ENCODE results near the gene ARPC1B.

DNA sequence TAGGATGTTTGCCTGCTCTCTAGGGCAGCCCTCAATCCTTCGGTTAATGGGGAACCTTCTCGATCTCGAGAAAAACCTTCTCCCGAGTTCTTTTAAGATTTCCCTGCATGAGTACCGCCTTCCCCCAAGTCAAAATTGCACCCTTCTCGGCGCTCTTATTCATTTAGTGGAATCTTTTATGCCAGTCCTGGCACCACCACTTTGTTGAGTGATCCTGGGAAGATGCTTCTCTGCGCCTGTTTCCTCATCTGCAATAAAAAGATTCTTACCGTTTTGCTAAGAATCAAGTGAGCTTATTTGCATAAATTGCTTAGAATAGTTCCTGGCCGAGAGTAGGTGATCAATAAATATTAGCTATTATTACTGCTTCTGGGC, 48.1 kb upstream of the ARPC1B start:
- TF ChIP-seq, protein P1, sequence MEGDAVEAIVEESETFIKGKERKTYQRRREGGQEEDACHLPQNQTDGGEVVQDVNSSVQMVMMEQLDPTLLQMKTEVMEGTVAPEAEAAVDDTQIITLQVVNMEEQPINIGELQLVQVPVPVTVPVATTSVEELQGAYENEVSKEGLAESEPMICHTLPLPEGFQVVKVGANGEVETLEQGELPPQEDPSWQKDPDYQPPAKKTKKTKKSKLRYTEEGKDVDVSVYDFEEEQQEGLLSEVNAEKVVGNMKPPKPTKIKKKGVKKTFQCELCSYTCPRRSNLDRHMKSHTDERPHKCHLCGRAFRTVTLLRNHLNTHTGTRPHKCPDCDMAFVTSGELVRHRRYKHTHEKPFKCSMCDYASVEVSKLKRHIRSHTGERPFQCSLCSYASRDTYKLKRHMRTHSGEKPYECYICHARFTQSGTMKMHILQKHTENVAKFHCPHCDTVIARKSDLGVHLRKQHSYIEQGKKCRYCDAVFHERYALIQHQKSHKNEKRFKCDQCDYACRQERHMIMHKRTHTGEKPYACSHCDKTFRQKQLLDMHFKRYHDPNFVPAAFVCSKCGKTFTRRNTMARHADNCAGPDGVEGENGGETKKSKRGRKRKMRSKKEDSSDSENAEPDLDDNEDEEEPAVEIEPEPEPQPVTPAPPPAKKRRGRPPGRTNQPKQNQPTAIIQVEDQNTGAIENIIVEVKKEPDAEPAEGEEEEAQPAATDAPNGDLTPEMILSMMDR (IDR thresholded peaks at IDR 0.05), result no peak
- TF ChIP-seq POLR2A (IDR thresholded peaks at IDR 0.05) (no peak), POLR2AphosphoS5 (IDR thresholded peaks at IDR 0.05) (no peak)
